IPS-NIHi7 (cell line): ENCODE data around the gene MRPL57.
"Not testable (repeated sequence)": the region's sequence is repeated elsewhere in the genome, so short reads cannot be mapped to it uniquely, and the experiment has no call there.

Source experiments
- DNase-seq: peaks from one replicate; pipeline ENCODE4 v3.0.0; 2012; ENCODE audit warnings: mixed read lengths; ENCODE audit errors: extremely low spot score

The MRPL57 gene

DNA sequence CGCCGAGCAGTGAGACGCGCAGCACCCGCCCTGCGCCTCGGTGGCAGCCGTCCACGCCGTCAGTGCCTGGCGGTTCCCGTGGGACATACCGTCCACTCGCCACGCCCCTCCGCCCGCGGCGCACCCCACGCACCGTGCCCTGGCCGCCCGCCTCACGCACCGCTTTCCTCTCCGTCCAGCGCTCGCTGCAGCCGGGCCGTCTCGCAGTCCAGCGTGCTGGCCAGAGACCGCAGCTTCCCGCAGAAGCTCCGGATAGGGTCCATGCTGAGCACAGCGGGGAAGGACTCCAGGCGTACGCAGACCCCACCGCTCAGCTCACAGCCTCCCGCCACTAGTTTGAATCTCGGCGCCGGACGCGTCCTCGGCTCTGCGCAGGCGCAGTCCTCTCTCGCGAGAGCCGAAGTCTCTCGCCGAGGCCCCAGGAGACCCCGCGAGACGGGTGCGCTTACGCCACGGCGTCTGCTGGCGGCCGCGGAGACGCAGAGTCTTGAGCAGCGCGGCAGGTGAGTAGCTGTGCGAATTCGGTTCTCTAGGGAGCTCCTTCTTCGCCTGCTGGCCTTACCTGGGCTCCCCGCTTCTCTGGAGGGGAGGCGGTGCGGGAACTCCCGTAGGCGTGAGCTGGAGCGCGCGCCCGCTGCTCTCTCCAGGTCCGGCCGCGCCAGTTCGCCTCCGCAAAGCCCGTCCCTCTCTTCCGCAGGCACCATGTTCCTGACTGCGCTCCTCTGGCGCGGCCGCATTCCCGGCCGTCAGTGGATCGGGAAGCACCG lies at the start of gene MRPL57, which contains the start of gene SKA3:
MRPL57 (plus strand) TSS at position 444 of the 767 bp plus-strand sequence; CDS start at position 703, 259 bp downstream.
SKA3 (minus strand) TSS at position 338 of the 767 bp plus-strand sequence; CDS start at position 263, 75 bp downstream.
- peak; percentile 98 for DNase-seq

DNA sequence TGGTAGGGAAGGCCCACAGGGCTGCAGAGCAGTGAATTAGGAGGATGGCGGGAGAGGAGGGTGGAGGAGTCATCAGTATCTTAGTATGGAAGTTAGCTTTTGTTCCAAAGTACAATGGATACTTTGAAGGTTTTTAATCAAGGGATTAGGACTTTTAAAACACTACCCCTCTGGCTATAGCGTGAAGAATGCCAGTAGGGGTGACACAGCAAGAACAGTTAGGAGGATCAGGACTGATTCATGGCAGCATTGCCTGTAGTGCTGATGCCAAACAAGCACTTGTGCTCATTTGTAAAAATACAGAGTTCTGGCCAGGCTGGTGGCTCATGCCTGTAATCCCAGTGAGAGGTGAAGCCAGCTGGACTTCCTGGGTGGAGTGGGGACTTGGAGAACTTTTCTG lies 46.3 kb upstream of the MRPL57 start:
- no peak for DNase-seq

DNA sequence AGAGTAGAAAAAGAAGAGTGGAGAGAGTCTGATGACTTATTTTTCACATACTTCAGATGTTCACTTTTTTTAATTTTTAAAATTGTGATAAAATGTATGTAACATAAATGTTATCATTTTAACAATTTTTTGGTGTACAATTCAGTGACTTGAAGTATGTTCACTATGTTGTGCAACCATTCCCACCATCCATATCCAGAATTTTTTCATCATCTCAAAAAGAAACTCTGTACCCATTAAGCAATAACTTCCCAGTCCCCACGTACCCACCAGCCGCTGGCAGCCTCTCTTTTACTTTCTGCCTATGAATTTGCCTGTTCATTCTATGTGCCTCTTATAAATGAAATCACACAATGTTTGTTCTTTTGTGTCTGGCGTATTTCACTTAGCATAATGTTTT lies 43.4 kb upstream of the MRPL57 start:
- no peak for DNase-seq

DNA sequence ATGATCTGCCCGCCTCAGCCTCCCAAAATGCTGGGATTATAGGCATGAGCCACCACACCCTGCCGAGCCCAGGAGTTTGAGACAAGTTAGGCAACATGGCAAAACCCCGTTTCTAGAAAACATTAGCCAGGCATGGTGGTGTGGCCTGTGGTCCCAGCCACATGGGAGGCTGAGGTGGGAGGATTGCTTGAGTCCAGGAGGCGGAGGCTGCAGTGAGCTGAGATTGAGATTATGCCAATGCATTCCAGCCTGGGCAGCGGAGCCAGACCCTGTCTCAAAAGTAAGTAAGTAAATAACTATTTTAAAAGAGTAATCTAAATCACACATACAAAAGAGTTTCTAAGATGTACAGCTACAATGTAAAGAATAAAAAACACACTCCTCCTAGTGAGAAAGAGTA lies 42.0 kb upstream of the MRPL57 start:
- no peak for DNase-seq

DNA sequence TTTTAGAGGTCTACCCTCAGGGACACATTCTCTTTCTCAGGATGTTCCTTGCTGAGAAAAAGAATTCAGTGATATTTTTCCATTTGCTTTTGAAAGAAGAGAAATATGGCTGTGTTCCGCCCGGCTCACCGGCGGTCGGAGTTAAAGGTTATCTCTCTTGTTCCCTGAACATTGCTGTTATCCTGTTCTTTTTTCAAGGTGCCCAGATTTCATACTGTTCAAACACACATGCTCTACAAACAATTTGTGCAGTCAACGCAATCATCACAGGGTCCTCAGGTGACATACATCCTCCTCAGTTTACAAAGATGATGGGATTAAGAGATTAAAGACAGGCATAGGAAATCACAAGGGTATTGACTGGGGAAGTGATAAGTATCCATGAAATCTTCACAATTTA lies 40.6 kb upstream of the MRPL57 start:
- DNase-seq = not testable (repeated sequence)

DNA sequence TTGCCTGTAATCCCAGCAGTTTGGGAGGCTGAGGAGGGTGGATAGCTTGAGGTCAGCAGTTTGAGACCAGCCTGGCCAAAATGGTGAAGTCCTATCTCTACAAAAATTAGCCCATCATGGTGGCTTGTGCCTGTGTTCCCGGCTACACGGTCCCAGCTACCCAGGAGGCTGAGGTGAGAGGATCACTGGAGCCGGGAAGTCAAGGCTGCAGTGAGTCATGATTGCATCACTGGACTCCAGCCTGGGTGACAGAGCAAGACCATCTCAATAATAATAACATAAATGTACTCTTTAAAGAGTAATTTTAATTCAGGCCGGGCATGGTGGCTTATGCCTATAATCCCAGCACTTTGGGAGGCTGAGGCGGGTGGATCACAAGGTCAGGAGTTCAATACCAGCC lies 38.8 kb upstream of the MRPL57 start:
- no peak for DNase-seq

DNA sequence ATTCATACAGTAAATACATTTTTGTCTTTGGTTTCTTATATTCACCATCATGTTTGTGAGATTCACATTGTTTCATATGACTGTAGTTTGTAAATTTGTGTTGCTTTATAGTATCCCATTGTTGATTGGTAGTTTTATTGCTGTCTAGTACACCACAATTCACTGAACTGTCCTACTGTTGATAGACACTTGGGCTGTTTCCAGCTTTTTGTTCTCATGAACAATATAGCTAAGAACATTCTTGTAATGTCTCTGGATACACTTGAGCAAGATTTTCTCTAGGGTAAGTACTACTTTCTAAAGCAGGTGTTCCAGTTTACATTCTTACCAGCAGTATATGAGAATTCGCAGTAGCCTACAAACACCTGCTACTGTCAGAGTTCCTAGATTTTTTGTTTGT lies 37.9 kb upstream of the MRPL57 start:
- DNase-seq = no peak

DNA sequence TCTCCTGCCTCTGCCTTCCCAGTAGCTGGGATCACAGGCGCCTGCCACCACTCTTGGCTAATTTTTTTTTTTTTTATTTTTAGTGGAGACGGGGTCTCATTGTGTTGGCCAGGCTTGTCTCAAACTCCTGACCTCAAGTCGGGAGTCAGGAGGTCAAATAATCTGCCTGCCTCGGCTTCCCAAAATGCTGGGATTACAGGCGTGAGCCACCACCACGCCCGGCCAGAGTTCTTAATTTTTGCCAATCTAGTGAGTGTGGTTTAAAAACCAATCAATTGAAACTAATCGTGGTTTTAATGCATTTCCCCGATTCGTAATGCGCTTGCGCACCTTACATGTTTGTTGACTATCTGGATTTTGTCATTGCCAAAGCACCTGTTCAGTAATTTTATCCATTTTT lies 37.1 kb upstream of the MRPL57 start:
- DNase-seq = no peak

DNA sequence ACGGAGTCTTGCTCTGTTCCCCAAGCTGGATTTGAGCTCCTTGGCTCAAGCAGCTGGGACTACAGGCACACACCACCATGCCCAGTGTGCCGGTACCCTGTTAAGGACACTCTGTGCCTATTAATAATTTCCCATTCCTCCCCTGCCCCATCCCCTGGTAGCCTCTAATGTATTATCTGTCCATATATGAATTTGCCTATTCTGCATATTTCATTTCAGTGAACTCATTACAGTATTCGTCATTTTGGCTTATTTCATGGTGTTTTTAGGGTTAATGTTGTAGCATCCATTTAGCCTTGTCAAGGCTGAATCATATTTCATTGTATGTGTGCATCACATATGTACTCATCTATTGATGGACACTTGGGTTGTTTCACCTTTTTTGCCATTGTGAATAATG lies 33.7 kb upstream of the MRPL57 start:
- no peak for DNase-seq

DNA sequence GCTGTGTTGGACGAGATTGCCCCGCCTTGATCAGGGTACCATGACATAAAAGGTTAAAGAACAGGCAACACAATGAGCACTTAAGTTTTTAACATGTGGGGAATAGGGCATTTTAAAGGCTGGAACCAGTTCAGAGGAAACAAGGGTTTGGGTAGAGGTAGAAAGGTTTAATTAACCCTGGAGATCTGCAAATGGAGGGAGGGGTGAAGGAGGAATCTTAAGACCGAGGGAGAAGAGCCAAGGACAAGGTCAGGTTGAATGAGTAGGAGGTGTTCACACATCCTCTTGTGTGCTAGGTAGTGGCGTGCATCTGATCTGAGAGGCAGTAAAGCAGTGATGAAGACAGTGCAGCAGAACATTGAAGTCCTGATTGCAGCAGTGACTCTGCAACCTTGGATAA lies 28.6 kb upstream of the MRPL57 start:
- DNase-seq = peak; percentile 23

DNA sequence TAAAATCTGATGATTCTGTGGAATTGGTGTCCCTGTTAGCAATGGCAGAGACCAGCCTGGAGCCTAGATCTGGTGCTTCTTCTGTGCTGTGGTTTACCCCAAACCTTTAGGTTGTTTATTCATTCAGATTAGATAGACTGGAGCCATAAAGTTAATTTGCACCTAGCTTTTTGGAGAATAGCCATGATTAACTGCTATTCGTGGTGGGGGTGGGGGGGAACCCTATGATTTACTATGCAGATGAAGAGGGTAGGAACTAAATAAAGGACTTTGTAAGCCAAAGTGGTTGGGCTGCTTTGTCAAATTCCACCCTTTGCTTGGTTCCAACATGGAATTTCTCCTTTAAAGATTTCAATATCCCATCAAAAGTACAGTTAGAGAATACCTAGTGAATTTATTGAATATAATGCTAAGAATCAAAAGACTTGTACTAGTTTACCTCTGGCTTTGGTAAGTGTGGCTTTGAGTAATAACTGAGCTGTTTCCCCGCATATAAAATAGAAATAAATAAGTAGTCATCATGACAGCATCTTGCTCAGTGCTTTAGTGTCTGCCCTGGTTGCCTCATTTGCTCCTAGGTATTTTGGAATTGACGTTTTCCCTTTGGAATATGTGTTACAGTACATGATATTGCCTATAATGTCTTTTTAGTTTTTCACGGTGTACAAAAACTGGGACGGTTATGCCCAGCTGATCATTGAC lies 27.8 kb upstream of the MRPL57 start:
- no peak for DNase-seq

DNA sequence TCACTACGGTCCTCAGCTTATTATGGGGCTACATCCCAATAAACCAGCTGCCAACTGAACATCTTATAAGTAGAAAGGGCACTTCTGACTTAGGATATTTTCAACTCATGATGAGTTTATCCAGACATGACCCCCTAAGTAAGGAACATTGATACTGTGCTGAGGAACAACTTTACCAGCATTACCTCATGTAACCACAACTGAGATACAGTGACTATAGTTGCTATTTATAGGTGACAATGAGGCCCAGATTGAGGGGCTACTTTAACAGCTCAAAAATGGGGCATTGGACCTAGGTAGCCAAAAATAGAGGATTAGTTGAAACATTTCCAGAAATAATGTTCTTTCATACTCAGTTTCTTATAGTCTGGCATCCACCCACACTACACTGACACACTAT lies 26.9 kb upstream of the MRPL57 start:
- DNase-seq = no peak

DNA sequence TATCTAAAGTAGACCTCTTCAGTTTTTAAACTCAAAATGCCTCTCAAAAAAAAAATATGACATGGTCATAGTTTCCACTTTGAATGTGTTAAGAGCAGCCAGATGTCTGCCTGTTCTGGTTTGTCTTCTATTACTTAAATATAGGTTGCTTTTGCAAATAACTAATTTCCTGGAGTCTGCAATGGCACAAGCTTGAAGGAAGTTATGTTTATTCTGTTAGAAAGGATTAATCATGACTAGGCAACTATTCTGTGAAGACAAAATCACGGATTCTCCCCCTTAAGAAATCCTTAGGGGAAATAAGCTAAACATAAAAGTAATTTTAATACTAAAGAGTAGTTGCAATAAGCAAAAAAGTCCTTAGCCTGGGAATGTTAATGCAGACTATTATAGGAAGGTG lies 26.4 kb upstream of the MRPL57 start:
- DNase-seq = no peak

DNA sequence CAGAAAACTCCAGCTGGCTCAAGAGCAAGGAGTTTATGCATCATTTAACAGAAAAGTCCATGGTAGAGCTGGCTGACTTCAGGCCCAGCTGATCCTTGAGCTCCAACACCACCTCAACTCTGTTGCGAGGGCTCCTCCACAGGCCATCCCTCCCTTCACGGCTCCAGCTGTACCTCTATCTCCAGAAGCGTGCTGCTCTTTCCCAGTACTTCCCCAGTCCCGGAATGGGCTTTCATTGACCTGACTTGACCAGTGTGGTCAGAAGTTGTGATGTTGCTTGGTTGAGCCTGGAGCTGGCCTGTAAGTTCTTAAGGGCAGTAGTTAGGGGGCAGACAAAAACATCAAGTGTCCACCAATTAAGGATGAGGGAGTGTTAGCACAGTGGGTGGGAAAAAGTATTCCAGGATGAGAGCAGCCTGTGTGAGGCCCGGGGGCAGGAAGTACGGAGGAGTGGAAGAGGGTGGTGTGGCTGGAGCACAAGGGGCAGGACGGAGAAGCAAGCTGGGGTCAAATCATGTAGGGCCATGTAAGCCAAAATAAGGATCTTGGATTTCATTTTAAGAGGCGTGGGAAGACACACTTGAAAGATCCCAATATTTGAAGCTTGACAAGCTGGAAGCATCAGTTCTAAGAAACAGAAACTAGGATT lies 24.1 kb upstream of the MRPL57 start:
- DNase-seq = peak; percentile 23

DNA sequence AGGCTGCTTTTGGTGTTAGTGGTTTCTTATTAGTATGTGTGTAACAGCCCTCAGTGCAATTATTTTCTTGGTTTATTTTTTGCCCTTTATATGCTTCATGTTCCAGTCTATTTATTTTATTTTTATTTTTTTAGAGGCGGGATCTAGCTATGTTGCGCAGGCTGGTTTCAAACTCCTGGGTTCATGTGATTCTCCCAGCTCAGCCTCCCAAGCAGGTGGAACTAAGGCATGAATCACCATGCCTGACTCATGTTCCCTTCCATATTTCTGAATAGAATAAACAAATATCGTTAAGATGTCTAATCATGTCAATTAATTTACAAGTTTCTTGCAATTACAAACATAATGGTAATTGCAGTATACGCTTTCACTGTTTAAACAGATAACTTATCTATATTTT lies 11.8 kb upstream of the MRPL57 start:
- no peak for DNase-seq

DNA sequence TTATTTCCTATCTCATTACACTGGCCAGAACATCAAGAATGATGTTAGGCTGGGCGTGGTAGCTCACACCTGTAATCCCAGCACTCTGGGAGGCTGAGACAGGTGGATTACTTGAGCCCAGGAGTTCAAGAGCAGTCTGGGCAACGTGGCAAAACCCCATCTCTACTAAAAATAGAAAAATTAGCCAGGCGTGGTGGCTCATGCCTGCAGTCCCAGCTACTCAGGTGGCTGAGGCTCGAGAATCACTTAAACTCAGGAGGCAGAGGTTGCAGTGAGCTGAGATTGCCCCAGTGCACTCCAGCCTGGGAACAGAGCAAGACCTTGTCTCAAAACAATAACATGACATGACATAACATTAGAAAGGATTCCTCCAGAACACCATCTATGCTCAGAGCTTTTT lies 10.9 kb upstream of the MRPL57 start:
- not testable (repeated sequence) for DNase-seq

DNA sequence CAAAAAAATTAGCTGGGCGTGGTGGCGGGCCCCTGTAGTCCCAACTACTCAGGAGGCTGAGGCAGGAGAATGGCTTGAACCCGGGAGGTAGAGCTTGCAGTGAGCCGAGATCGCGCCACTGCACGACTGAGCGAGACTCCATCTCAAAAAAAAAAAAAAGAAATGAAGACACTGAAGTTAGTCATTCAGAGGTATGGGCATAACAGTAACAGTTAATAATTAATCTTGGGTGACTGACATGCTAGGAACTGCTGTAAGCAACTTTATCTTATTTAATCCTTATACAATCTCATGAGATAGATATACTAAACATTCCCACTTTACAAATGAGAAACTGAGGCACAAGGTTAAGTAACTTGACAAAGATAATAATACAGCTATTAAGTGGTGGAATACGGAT lies 5.0 kb upstream of the MRPL57 start:
- DNase-seq = no peak

DNA sequence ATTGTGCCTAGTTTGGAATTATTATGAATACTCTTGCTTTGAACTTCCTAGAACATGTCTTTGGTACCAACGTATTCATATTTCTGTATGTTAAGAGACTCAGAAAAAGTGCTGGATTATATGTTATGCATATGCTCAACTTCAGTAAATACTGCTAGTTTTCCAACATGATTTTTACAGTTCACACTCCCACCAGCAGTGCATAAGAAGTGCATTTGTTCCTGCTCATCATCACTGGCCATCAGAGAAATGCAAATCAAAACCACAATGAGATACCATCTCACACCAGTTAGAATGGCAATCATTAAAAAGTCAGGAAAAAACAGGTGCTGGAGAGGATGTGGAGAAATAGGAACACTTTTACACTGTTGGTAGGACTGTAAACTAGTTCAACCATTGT lies 2.7 kb upstream of the MRPL57 start:
- not testable (repeated sequence) for DNase-seq

DNA sequence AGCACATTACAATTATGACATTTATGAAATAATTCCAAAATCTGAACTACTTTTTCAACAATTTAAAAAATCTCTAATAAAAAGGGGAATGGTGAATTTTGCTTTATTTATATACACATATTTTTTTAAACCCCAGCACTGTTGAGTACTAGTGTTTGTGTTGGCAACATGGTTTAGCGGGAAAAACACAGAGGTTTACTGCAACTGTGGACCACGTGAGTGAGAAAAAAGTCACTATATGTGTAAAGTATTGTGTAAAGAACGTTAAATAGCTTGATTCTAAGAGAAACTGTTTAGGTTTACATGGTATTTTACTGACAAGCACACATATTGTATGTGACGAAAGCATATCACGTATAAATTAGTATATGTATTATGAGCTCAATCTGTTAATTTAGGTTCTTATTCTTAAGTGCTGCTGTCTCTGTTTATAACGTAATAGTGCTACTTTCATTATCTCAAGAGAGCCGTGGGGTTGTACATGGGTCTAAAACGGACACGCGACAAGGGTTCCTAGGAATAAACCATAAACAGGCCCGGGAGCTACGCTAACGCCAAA lies 723 bp upstream of the MRPL57 start:
- no peak for DNase-seq

DNA sequence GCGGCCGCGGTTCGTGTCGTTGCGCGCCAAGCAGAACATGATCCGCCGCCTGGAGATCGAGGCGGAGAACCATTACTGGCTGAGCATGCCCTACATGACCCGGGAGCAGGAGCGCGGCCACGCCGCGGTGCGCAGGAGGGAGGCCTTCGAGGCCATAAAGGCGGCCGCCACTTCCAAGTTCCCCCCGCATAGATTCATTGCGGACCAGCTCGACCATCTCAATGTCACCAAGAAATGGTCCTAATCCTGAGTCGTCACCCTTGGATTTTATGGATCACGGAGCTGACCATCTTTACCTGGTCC lies 475 bp downstream of the MRPL57 start:
- no peak for DNase-seq

DNA sequence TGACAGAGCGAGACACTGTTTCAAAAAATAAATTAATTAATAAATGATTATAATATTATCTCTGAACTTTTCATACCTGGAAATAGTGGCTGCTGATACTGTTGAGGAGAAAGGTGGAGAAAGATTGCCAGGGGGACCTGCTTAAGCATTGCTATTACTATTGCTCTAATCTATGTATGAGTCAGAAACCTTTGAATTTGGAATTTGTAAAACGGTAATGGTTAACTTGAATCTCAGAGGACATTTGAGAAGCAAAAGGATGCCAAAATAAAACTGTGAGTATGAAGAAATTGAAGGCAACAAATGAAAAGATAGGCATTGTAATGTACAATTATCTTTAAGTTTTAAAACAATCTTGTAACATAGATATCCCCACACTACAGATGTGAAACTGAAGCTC lies 5.2 kb downstream of the MRPL57 start:
- no peak for DNase-seq

DNA sequence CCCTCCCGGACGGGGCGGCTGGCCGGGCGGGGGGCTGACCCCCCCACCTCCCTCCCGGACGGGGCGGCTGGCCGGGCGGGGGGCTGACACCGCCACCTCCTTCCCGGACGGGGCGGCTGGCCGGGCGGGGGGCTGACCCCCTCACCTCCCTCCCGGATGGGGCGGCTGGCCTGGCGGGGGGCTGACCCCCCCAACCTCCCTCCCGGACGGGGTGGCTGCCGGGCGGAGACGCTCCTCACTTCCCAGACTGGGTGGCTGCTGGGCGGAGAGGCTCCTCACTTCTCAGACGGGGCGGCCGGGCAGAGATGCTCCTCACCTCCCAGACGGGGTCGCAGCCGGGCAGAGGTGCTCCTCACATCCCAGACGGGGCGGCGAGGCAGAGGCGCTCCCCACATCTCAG lies 10.0 kb downstream of the MRPL57 start:
- not testable (repeated sequence) for DNase-seq

DNA sequence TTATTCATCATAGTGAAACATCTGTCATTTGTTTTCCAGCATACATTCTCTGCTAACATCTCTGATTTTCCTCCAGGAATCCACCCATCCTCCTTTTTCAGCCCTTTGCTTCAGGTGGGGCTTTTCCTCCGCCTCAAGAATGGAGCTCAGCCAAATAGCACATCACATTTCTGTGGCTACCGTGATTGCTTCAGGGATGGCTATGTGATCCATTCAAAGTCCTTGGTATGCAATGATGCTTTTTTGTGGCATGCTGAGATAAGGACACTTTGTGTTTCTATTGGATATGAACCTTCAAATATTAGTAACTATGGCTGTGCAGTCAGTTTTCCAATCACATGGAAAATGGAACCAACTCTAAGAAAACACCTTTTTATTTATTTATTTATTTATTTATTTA lies 18.3 kb downstream of the MRPL57 start:
- not testable (repeated sequence) for DNase-seq
